SK-N-SH (cell line): ENCODE results near the gene LRRC2.

Experiments
- EP300 ChIP-seq, 2 experiments: IDR thresholded peaks; 2 replicates each; pipeline versions ENCODE4 v1.4.0 to v1.6.1; 2012; ENCODE audit warnings: borderline replicate concordance in 1 of 2, low read depth in 1 of 2, low read length in 1 of 2
- JUND ChIP-seq: IDR thresholded peaks from 2 replicates; pipeline ENCODE4 v1.4.0; 2012
- MXI1 ChIP-seq: IDR thresholded peaks from 2 replicates; pipeline ENCODE4 v1.6.1; 2012; ENCODE audit warnings: mild to moderate bottlenecking, low read depth, low read length, improper control_type of control experiment
- RAD21 ChIP-seq: IDR thresholded peaks from 2 replicates; pipeline ENCODE4 v1.6.1; 2012; ENCODE audit warnings: mild to moderate bottlenecking, low read length
- RFX5 ChIP-seq: IDR thresholded peaks from 2 replicates; pipeline ENCODE4 v1.6.1; 2012; ENCODE audit warnings: mild to moderate bottlenecking, improper control_type of control experiment, low read length
- RXRA ChIP-seq: IDR thresholded peaks from 2 replicates; pipeline ENCODE4 v1.4.0; 2012; ENCODE audit warnings: low read depth, mild to moderate bottlenecking, borderline replicate concordance
- TAF1 ChIP-seq: IDR thresholded peaks from 2 replicates; pipeline ENCODE4 v1.6.1; 2012; ENCODE audit warnings: low read depth, mild to moderate bottlenecking, low read length, moderate library complexity, borderline replicate concordance
- TCF12 ChIP-seq: IDR thresholded peaks from 2 replicates; pipeline ENCODE4 v1.4.0; 2012
- YY1 ChIP-seq: IDR thresholded peaks from 2 replicates; pipeline ENCODE4 v1.4.0; 2012; ENCODE audit warnings: low read depth, mild to moderate bottlenecking
- TF ChIP-seq, protein P1 (sequence below): fragments of 200-600 bp; sonication (generic); IDR thresholded peaks from 2 replicates; pipeline ENCODE4 v1.6.1; 2017; ENCODE audit warnings: antibody characterized with exemption, mild to moderate bottlenecking, moderate library complexity
- TF ChIP-seq, protein P2 (sequence below): IDR thresholded peaks from 2 replicates; pipeline ENCODE4 v1.4.0; 2012; ENCODE audit warnings: low read depth, borderline replicate concordance
- TF ChIP-seq, protein P3 (sequence below): IDR thresholded peaks from 2 replicates; pipeline ENCODE4 v1.4.0; 2012; ENCODE audit warnings: low read depth, borderline replicate concordance
- TF ChIP-seq, protein P4 (sequence below): IDR thresholded peaks from 2 replicates; pipeline ENCODE4 v1.6.1; 2012; ENCODE audit warnings: mild to moderate bottlenecking, low read depth, low read length, moderate library complexity

DNA sequence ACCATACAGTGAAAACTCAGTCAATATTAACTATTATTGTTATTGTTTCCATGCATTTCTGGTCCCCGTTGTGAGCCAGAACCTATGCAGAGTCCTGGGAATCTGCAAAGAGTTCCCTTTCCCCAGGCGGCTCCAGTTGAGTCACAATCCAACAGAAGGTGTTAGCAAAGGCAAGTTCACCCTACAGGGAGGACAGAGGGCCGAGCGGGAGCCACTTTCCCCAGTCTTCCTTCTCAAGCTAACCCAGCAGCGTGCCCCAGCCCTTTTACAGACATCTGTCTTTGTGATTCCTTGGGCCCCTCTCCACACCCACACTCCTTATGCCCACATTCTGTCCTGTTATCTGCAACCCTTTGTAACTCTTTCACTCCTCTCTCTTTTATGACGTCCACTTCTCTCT is 88.3 kb downstream of the LRRC2 start:
- TF ChIP-seq, protein P1, sequence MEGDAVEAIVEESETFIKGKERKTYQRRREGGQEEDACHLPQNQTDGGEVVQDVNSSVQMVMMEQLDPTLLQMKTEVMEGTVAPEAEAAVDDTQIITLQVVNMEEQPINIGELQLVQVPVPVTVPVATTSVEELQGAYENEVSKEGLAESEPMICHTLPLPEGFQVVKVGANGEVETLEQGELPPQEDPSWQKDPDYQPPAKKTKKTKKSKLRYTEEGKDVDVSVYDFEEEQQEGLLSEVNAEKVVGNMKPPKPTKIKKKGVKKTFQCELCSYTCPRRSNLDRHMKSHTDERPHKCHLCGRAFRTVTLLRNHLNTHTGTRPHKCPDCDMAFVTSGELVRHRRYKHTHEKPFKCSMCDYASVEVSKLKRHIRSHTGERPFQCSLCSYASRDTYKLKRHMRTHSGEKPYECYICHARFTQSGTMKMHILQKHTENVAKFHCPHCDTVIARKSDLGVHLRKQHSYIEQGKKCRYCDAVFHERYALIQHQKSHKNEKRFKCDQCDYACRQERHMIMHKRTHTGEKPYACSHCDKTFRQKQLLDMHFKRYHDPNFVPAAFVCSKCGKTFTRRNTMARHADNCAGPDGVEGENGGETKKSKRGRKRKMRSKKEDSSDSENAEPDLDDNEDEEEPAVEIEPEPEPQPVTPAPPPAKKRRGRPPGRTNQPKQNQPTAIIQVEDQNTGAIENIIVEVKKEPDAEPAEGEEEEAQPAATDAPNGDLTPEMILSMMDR: no peak
- TF ChIP-seq TCF12 (no peak), EP300 (IDR thresholded peaks at IDR 0.05; ENCODE audit: borderline replicate concordance in 1 of 2, low read depth in 1 of 2, low read length in 1 of 2) (no peak), RFX5 (no peak), RXRA (no peak), RAD21 (no peak), YY1 (no peak), MXI1 (no peak), TAF1 (no peak), JUND (no peak)
- TF ChIP-seq, protein P2, sequence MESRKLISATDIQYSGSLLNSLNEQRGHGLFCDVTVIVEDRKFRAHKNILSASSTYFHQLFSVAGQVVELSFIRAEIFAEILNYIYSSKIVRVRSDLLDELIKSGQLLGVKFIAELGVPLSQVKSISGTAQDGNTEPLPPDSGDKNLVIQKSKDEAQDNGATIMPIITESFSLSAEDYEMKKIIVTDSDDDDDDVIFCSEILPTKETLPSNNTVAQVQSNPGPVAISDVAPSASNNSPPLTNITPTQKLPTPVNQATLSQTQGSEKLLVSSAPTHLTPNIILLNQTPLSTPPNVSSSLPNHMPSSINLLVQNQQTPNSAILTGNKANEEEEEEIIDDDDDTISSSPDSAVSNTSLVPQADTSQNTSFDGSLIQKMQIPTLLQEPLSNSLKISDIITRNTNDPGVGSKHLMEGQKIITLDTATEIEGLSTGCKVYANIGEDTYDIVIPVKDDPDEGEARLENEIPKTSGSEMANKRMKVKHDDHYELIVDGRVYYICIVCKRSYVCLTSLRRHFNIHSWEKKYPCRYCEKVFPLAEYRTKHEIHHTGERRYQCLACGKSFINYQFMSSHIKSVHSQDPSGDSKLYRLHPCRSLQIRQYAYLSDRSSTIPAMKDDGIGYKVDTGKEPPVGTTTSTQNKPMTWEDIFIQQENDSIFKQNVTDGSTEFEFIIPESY: no peak
- TF ChIP-seq, protein P3, sequence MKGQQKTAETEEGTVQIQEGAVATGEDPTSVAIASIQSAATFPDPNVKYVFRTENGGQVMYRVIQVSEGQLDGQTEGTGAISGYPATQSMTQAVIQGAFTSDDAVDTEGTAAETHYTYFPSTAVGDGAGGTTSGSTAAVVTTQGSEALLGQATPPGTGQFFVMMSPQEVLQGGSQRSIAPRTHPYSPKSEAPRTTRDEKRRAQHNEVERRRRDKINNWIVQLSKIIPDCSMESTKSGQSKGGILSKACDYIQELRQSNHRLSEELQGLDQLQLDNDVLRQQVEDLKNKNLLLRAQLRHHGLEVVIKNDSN: no peak
- TF ChIP-seq, protein P4, sequence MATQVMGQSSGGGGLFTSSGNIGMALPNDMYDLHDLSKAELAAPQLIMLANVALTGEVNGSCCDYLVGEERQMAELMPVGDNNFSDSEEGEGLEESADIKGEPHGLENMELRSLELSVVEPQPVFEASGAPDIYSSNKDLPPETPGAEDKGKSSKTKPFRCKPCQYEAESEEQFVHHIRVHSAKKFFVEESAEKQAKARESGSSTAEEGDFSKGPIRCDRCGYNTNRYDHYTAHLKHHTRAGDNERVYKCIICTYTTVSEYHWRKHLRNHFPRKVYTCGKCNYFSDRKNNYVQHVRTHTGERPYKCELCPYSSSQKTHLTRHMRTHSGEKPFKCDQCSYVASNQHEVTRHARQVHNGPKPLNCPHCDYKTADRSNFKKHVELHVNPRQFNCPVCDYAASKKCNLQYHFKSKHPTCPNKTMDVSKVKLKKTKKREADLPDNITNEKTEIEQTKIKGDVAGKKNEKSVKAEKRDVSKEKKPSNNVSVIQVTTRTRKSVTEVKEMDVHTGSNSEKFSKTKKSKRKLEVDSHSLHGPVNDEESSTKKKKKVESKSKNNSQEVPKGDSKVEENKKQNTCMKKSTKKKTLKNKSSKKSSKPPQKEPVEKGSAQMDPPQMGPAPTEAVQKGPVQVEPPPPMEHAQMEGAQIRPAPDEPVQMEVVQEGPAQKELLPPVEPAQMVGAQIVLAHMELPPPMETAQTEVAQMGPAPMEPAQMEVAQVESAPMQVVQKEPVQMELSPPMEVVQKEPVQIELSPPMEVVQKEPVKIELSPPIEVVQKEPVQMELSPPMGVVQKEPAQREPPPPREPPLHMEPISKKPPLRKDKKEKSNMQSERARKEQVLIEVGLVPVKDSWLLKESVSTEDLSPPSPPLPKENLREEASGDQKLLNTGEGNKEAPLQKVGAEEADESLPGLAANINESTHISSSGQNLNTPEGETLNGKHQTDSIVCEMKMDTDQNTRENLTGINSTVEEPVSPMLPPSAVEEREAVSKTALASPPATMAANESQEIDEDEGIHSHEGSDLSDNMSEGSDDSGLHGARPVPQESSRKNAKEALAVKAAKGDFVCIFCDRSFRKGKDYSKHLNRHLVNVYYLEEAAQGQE: no peak
